K562 (cell line): ENCODE results near the gene PJA1. TPM values are rescaled to one million over a fixed set of nuclear protein-coding genes. Genes with fewer than 3 reads are reported as not detected.
A peak's percentile ranks its signal among the peaks of the same experiment; 100 is the strongest.

ENCODE experiments used
- BRF2 ChIP-seq: IDR thresholded peaks from 3 replicates; pipeline ENCODE4 v1.6.1; 2011; ENCODE audit warnings: borderline replicate concordance, mild to moderate bottlenecking; ENCODE audit not compliant: insufficient read length, insufficient read depth
- EGR1 ChIP-seq: fragments of 450-650 bp; conservative IDR thresholded peaks from 2 replicates; pipeline ENCODE4 v1.6.1; 2017; ENCODE audit warnings: mild to moderate bottlenecking
- ELF4 ChIP-seq: fragments of 450-650 bp; formaldehyde crosslinking; IDR thresholded peaks from 2 replicates; pipeline ENCODE4 v1.4.0; 2022; ENCODE audit warnings: missing genetic modification characterization
- ESRRB ChIP-seq: fragments of 250-450 bp; sonication (Bioruptor Pico); IDR thresholded peaks from 2 replicates; pipeline ENCODE4 v1.5.0; 2020; ENCODE audit warnings: mild to moderate bottlenecking, moderate library complexity, borderline replicate concordance
- GATA2 ChIP-seq: sonication (generic); formaldehyde crosslinking; IDR thresholded peaks from 2 replicates; pipeline ENCODE4 v1.4.0; 2020; ENCODE audit warnings: mild to moderate bottlenecking, missing genetic modification reagents
- HIVEP1 ChIP-seq: fragments of 250-450 bp; sonication (Bioruptor Pico); IDR thresholded peaks from 2 replicates; pipeline ENCODE4 v1.4.0; 2020; ENCODE audit warnings: mild to moderate bottlenecking
- KLF10 ChIP-seq: fragments of 250-450 bp; sonication (Bioruptor Pico); IDR thresholded peaks from 2 replicates; pipeline ENCODE4 v1.6.1; 2021; ENCODE audit warnings: matching md5 sums
- NR2C2 ChIP-seq, 2 experiments: fragments of 200-800 bp in 1 of 2; sonication (Bioruptor generic) in 1 of 2; sonication (generic) in 1 of 2; formaldehyde crosslinking in 1 of 2; IDR thresholded peaks; 2 replicates each; pipeline versions ENCODE4 v1.6.1 to v1.8.0; 2016 to 2022; ENCODE audit warnings: mild to moderate bottlenecking in 1 of 2, missing compliant biosample characterization in 1 of 2, missing genetic modification characterization in 1 of 2, missing genetic modification reagents in 1 of 2
- NR4A1 ChIP-seq, 2 experiments: fragments of 250-450 bp in 1 of 2; fragments of 450-650 bp in 1 of 2; sonication (Bioruptor Pico) in 1 of 2; IDR thresholded peaks; 2 replicates each; pipeline versions ENCODE4 v1.4.0 to v1.6.1; 2016 to 2020; ENCODE audit warnings: mild to moderate bottlenecking in 2 of 2, missing compliant biosample characterization in 1 of 2, missing genetic modification characterization in 1 of 2, moderate library complexity in 1 of 2
- RFX1 ChIP-seq: fragments of 450-650 bp; IDR thresholded peaks from 2 replicates; pipeline ENCODE4 v1.6.1; 2016; ENCODE audit warnings: mild to moderate bottlenecking, moderate library complexity
- SETDB1 ChIP-seq: IDR thresholded peaks from one replicate; pipeline ENCODE4 v1.6.1; 2012; ENCODE audit warnings: low read length, control low read depth, inconsistent platforms
- ZC3H11A ChIP-seq: IDR thresholded peaks from 2 replicates; pipeline ENCODE4 v1.6.1; 2012; ENCODE audit warnings: low read depth, low read length, improper control_type of control experiment
- ZMIZ1 ChIP-seq, 2 experiments: fragments of 150-350 bp in 1 of 2; IDR thresholded peaks; 2 replicates each; pipeline ENCODE4 v1.6.1; 2012 to 2016; ENCODE audit warnings: low read depth in 2 of 2, low read length in 2 of 2, mild to moderate bottlenecking in 1 of 2, moderate library complexity in 1 of 2
- ZNF3 ChIP-seq: fragments of 250-450 bp; sonication (Bioruptor Pico); IDR thresholded peaks from 2 replicates; pipeline ENCODE4 v1.5.0; 2021; ENCODE audit warnings: mild to moderate bottlenecking, moderate library complexity
- ZNF316 ChIP-seq: fragments of 450-650 bp; IDR thresholded peaks from 2 replicates; pipeline ENCODE4 v1.6.1; 2016
- ZNF551 ChIP-seq: fragments of 250-450 bp; sonication (Bioruptor Pico); IDR thresholded peaks from 2 replicates; pipeline ENCODE4 v1.5.0; 2021; ENCODE audit warnings: mild to moderate bottlenecking, moderate library complexity
- ZNF707 ChIP-seq: fragments of 250-450 bp; sonication (Bioruptor Pico); conservative IDR thresholded peaks from 2 replicates; pipeline ENCODE4 v1.8.0; 2022; ENCODE audit warnings: inconsistent platforms, mild to moderate bottlenecking, moderate library complexity
- polyA plus RNA-seq, 8 experiments: library from polyadenylated mRNA; depleted of rRNA in 4 of 8; stranded (reverse) in 5 of 8; unstranded in 3 of 8; fragments of >200 nt; fragmentation: Nextera tagmentation in 2 of 8; fragmentation: Illumina TruSeq in 1 of 8; extraction: Ambion mirVana in 2 of 8; extraction: Trizol in 1 of 8; gene quantifications; 2 replicates each; pipeline versions ENCODE4 v1.2.1 to v1.2.3, GENCODE V29; 2011 to 2014; ENCODE audit warnings: inconsistent platforms in 1 of 8, missing spikeins in 1 of 8
- total RNA-seq, 7 experiments: library from RNA; depleted of rRNA in 6 of 7; stranded (reverse); fragments of >200 nt in 6 of 7; fragmentation: Illumina TruSeq in 2 of 7; extraction: Trizol in 2 of 7; gene quantifications; 2 replicates each; pipeline versions ENCODE4 v1.2.1 to v1.2.3, GENCODE V29; 2011 to 2021; ENCODE audit warnings: low replicate concordance in 1 of 7
- TF ChIP-seq, protein P1 (sequence below): fragments of 450-650 bp; IDR thresholded peaks from 2 replicates; pipeline ENCODE4 v1.6.1; 2016; ENCODE audit warnings: borderline replicate concordance
- TF ChIP-seq, protein P2 (sequence below): fragments of 450-650 bp; formaldehyde crosslinking; IDR thresholded peaks from 2 replicates; pipeline ENCODE4 v1.4.0; 2022; ENCODE audit warnings: mild to moderate bottlenecking, moderate library complexity
- TF ChIP-seq, protein P3 (sequence below), 2 experiments: fragments of 450-650 bp; IDR thresholded peaks; 2 replicates each; pipeline ENCODE4 v1.6.1; 2016

Gene PJA1
- total and polyA plus RNA-seq, 9 of the 15 experiments (the other 6 are each of a cell fraction or from before 2014, with no cell fraction given): 1.6 to 6.0 (median 4.0) TPM

DNA sequence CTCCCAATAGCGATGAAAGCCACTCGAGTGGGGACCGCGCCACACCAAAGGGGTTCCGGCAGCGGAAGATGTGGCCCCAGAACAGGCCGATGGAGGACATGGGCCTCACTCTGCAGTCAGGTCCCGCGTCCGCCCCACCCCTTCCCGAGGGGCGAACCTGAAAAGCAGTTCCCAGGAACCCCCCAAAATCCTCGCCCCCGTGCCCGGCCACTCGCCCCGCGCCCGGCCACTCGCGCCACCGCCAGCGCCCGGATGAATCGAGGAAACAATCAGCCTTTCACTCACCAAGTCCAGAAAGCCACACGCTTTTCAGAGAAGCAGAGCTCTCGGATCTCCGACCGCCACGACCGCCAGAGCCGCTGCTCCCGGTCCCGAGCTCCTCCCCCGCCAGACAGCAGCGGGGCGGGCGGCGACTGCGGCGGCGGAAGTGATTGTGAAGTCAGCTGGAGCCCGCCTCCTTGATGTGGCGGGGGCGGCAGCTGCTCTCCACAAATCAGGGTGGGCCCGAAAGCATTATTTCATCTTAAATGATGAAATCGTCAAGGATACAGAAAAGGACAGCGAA is at the start of gene PJA1 (continued):
- no peak for TF ChIP-seq BRF2
- TF ChIP-seq GATA2 (CRISPR knock-in tag): no peak
- TF ChIP-seq ESRRB: no peak
- TF ChIP-seq SETDB1: no peak
- TF ChIP-seq, protein P1, sequence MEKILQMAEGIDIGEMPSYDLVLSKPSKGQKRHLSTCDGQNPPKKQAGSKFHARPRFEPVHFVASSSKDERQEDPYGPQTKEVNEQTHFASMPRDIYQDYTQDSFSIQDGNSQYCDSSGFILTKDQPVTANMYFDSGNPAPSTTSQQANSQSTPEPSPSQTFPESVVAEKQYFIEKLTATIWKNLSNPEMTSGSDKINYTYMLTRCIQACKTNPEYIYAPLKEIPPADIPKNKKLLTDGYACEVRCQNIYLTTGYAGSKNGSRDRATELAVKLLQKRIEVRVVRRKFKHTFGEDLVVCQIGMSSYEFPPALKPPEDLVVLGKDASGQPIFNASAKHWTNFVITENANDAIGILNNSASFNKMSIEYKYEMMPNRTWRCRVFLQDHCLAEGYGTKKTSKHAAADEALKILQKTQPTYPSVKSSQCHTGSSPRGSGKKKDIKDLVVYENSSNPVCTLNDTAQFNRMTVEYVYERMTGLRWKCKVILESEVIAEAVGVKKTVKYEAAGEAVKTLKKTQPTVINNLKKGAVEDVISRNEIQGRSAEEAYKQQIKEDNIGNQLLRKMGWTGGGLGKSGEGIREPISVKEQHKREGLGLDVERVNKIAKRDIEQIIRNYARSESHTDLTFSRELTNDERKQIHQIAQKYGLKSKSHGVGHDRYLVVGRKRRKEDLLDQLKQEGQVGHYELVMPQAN: no peak
- TF ChIP-seq ZNF551 (CRISPR knock-in tag): no peak
- no peak for TF ChIP-seq KLF10 (CRISPR knock-in tag)
- no peak for TF ChIP-seq ELF4
- peak; percentile 82 for TF ChIP-seq EGR1
- TF ChIP-seq RFX1: no peak
- no peak for TF ChIP-seq NR4A1 (CRISPR knock-in tag; IDR thresholded peaks at IDR 0.05)
- TF ChIP-seq NR4A1 (tag; IDR thresholded peaks at IDR 0.05): no peak
- no peak for TF ChIP-seq ZC3H11A
- TF ChIP-seq ZMIZ1 (IDR thresholded peaks at IDR 0.05; ENCODE audit: low read depth in 2 of 2, low read length in 2 of 2): no peak
- TF ChIP-seq ZNF316: no peak
- TF ChIP-seq, protein P2, sequence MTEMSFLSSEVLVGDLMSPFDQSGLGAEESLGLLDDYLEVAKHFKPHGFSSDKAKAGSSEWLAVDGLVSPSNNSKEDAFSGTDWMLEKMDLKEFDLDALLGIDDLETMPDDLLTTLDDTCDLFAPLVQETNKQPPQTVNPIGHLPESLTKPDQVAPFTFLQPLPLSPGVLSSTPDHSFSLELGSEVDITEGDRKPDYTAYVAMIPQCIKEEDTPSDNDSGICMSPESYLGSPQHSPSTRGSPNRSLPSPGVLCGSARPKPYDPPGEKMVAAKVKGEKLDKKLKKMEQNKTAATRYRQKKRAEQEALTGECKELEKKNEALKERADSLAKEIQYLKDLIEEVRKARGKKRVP: no peak
- TF ChIP-seq ZNF707 (CRISPR knock-in tag): no peak
- TF ChIP-seq HIVEP1 (CRISPR knock-in tag): no peak
- TF ChIP-seq, protein P3, sequence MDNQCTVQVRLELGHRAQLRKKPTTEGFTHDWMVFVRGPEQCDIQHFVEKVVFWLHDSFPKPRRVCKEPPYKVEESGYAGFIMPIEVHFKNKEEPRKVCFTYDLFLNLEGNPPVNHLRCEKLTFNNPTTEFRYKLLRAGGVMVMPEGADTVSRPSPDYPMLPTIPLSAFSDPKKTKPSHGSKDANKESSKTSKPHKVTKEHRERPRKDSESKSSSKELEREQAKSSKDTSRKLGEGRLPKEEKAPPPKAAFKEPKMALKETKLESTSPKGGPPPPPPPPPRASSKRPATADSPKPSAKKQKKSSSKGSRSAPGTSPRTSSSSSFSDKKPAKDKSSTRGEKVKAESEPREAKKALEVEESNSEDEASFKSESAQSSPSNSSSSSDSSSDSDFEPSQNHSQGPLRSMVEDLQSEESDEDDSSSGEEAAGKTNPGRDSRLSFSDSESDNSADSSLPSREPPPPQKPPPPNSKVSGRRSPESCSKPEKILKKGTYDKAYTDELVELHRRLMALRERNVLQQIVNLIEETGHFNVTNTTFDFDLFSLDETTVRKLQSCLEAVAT (IDR thresholded peaks at IDR 0.05): no peak
- no peak for TF ChIP-seq ZNF3 (CRISPR knock-in tag)
- no peak for TF ChIP-seq NR2C2 (CRISPR knock-in tag; IDR thresholded peaks at IDR 0.05)
- peak; percentile 6; the same call in 1 of the 2 replicates for TF ChIP-seq NR2C2 (tag; IDR thresholded peaks at IDR 0.05)
